ENCODE data around the gene GNS.

The GNS gene

DNA sequence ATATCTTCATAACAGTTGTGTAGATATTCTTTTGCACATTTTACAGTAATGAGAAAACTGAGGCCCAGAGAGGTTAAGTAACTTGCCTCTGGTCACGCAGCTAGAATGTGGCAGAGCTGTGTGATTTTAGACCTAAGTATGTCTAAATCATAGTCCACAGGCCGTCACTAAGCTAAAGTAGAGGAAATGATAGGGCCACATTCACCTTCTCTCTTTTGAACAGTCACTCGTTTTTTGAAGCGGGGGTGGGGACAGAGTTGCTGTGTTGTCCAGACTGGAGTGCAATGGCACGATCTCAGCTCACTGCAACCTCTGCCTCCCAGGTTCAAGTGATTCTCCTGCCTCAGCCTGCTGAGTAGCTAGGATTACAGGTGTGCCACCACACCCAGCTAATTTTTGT is 80.4 kb downstream of the GNS start:
- in situ Hi-C loops (cut with HindIII; ENCODE audit: low sequenced_read_pairs): no loop called here
- H3K4me3 ChIP-seq (ENCODE audit: low read depth, low read length): no peak overlapping the region
- TF ChIP-seq, protein P1, sequence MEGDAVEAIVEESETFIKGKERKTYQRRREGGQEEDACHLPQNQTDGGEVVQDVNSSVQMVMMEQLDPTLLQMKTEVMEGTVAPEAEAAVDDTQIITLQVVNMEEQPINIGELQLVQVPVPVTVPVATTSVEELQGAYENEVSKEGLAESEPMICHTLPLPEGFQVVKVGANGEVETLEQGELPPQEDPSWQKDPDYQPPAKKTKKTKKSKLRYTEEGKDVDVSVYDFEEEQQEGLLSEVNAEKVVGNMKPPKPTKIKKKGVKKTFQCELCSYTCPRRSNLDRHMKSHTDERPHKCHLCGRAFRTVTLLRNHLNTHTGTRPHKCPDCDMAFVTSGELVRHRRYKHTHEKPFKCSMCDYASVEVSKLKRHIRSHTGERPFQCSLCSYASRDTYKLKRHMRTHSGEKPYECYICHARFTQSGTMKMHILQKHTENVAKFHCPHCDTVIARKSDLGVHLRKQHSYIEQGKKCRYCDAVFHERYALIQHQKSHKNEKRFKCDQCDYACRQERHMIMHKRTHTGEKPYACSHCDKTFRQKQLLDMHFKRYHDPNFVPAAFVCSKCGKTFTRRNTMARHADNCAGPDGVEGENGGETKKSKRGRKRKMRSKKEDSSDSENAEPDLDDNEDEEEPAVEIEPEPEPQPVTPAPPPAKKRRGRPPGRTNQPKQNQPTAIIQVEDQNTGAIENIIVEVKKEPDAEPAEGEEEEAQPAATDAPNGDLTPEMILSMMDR (IDR thresholded peaks at IDR 0.05; ENCODE audit: low read depth, low read length, missing control alignments): no peak
- DNase-seq (ENCODE audit: low read depth): no peak

DNA sequence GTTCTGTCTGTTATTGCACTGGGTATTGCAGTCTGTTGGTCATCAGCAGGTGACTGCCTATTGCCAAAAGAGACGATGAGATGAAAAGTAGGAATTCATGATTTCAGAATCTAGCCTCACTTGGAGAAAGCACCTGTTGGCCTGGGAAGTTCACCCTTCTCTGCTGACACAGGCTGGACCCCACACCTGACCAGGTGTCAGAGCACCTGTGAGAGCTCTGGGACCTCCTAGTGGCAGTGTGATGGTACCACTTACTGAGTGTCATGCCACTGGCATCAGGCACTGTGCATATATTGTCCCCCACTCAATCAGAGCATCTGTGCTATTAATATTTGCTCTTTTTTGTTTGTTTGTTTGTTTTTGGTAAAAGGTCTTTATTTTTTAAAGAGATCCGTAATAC is 81.0 kb downstream of the GNS start:
- TF ChIP-seq, protein P1 (IDR thresholded peaks at IDR 0.05; ENCODE audit: low read depth, low read length, missing control alignments): no peak
- no peak overlapping the region for H3K4me3 ChIP-seq (ENCODE audit: low read depth, low read length)
- in situ Hi-C loops (cut with HindIII; ENCODE audit: low sequenced_read_pairs): no loop called here
- no peak for DNase-seq (ENCODE audit: low read depth)

DNA sequence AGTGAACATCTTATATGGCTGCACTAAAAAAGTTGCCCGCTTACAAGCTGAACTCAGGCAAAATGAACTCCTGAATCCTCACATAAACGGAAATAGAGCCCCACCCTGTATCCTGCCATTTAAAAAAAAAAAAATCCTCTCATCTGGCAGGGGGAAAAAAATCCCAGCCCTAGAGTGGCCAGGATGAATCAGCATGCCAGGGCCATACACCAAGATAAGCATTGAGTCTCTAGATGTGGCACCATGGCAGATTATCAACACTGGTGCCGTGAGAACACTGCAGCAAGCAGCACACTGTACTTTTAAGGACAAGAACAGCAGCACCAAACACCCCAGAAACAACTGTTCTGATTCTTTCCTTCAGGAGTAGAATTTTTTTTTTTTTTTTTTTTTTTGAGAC is 83.4 kb downstream of the GNS start:
- in situ Hi-C loops (cut with HindIII; ENCODE audit: low sequenced_read_pairs): no loop called here
- H3K4me3 ChIP-seq (ENCODE audit: low read depth, low read length): no peak overlapping the region

DNA sequence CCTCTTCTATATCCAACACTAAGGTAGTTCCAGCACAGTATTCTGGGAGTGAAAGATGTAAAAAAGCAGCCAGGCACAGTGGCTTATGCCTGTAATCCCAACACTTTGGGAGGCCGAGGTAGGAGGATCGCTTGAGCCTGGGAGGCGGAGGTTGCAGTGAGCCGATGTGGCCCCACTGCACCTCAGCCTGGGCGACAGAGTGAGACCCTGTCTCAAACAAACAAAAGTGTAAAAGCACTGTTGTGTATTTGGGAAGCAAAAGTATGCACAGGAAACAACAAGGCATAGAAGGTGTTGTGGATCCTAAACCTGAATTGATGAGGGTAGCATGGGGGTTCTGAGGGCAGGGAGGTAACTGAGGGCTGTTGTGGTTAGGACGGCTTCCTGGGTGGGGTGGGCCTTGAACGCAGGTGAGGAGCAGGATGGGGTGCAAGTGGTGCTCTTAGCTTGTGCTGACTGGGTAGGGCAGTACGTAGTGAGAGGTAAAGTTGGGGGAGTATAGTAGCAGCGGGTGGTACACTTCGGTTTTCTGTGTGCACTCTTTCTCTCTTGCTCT is 84.8 kb downstream of the GNS start:
- no peak overlapping the region for H3K4me3 ChIP-seq (ENCODE audit: low read depth, low read length)
- DNase-seq (ENCODE audit: low read depth): no peak
- in situ Hi-C loops (cut with HindIII; ENCODE audit: low sequenced_read_pairs): no loop called here
- TF ChIP-seq, protein P1 (IDR thresholded peaks at IDR 0.05; ENCODE audit: low read depth, low read length, missing control alignments): no peak

More for the DNA sequence above, 83.4 kb downstream of the GNS start:
- DNase-seq (ENCODE audit: low read depth): no peak
- TF ChIP-seq, protein P1 (IDR thresholded peaks at IDR 0.05; ENCODE audit: low read depth, low read length, missing control alignments): no peak

DNA sequence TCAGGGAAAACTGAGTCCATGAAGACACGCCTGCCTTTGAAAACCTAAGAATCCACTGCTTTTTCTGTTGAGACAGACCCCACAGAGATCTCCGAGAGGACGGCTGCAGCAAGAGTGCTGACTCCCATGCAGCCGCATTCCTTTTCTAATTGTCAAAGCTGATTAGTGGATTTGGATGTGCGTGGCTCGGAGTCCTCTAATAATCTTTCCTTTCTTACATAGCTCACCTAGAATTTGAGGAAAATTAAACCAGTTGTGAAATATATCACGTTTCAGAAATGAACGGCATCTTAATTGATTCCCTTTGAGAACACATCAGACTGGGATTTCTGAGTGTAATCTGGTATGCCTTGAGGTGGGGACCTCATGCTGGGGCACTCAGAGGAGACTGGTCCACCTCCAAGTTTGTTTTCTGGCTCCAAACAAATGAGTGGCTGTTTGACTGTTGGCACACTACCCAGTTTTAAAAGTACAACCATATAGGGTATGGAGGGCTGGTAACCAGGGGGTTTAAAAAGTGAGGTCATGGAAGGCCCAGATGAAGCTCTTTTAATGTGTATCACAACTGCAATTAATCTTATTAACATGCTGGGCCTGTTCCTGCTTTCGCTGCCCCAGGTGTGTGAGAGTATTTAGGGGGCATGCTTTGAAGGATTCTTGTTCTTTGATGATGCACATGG is 85.6 kb downstream of the GNS start:
- in situ Hi-C loops (cut with HindIII; ENCODE audit: low sequenced_read_pairs): no loop called here
- no peak overlapping the region for H3K4me3 ChIP-seq (ENCODE audit: low read depth, low read length)
- DNase-seq (ENCODE audit: low read depth): peak; percentile 93
- TF ChIP-seq, protein P1 (IDR thresholded peaks at IDR 0.05; ENCODE audit: low read depth, low read length, missing control alignments): no peak

DNA sequence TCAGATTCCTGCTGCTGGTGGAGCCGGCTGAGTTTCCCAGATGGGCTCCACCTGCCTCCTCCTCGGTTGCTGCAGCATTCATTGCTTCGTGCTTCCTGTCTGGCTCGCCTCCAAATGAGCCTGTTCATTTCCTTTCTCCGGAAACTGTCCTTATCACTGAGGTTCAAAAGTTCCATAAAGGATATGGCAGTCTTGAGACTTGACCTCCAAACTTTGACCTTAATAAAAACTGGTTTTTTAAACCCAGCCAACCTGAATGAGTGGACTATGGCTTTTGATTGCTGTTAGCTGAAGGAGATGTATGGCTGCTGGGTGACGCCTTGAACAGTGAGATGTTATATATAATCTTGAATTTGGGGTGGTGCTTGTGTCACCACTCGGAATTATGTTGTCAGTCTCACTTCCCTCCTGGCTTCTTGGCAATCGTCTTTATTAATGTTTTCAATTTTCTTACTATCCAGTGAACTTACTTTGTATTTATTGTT is 86.2 kb downstream of the GNS start:
- TF ChIP-seq, protein P1 (IDR thresholded peaks at IDR 0.05; ENCODE audit: low read depth, low read length, missing control alignments): no peak
- DNase-seq (ENCODE audit: low read depth): no peak
- no peak overlapping the region for H3K4me3 ChIP-seq (ENCODE audit: low read depth, low read length)
- in situ Hi-C loops (cut with HindIII; ENCODE audit: low sequenced_read_pairs): no loop called here

Data from astrocyte of the cerebellum (primary cell).